ENCODE data around the gene SHQ1.

GRCh38 chr3:72889310-72890165, 41.3 kb upstream of the SHQ1 start:
- TF ChIP-seq CTCF (IDR thresholded peaks at IDR 0.05) = no peak
- TF ChIP-seq POLR2A (IDR thresholded peaks at IDR 0.05) = no peak
